Skeletal muscle cell (primary cell): Measurements from ENCODE around the gene ACAT1.
"Not testable (repeated sequence)": the region's sequence is repeated elsewhere in the genome, so short reads cannot be mapped to it uniquely, and the experiment has no call there.

ENCODE experiments used
- DNase-seq: peaks from one replicate; pipeline ENCODE4 v3.0.0-alpha.2; 2010; ENCODE audit warnings: low read depth
- H3K4me3 ChIP-seq: 2 replicates; pipeline ENCODE4 v1.5.1; 2011; ENCODE audit warnings: low read depth, mild to moderate bottlenecking, control low read depth, low read length, moderate library complexity

ACAT1 gene

DNA sequence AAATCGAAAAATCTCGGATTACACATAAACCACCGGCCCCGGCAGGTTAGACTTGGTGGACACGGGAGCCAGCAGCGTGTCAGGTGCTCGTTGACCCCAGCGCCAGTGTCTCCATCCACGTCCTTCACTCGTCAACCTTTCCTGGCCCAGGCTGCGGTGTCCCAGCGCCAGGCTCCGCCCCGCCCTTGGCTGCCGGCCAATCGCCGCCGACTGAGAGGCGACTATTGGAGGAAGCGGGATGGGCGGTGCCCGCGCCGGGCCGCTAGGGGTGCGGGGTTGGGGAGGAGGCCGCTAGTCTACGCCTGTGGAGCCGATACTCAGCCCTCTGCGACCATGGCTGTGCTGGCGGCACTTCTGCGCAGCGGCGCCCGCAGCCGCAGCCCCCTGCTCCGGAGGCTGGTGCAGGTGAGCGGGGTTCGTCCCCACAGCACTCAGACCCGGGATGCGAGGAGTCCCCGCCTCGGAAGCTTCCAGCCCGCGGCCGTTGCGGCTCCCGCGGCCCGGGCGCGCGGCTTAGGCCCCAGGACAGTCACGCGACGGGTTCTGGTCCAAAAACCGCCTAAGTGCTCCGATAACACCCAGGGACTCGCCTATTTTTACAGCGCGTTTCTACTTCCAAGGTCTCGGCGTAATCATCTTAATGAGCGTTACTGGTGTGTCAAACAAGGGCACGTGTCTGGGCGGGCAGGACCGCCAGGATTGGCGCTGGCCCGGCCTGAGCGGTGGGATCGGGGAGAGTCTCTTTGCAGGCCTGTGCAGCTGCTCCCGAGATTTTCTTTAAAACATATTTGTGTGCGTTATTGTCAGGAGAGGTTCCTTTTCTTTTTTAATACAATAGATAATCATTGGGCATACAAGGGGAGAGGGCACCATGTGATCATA, at the start of gene ACAT1:
Gene ACAT1 (plus strand): TSS at position 294 of the 882 bp plus-strand sequence. CDS start 40 bp downstream, at position 334.
- peak; percentile 68 for DNase-seq
- peak within 1 kb of the TSS; percentile 84 for H3K4me3 ChIP-seq

DNA sequence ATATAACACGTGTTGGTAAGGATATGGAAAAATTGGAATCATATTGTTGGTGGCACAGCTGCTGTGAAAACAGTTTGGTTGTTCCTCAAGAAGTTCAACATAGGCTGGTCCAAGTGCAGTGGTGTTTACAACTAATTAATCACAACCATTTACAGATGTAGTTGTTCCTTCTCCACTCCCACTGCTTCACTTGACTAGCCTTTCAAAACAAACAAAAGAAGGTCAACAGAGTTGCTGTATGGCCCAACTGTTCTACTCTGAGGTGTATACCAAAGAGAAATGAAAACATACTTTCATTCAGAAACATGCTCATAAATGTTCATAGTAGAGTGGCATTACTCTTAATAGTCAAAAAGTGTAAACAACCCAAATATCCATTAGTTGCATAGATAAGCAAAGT, 36.6 kb upstream of the ACAT1 start:
- no peak overlapping the region for H3K4me3 ChIP-seq
- no peak for DNase-seq

DNA sequence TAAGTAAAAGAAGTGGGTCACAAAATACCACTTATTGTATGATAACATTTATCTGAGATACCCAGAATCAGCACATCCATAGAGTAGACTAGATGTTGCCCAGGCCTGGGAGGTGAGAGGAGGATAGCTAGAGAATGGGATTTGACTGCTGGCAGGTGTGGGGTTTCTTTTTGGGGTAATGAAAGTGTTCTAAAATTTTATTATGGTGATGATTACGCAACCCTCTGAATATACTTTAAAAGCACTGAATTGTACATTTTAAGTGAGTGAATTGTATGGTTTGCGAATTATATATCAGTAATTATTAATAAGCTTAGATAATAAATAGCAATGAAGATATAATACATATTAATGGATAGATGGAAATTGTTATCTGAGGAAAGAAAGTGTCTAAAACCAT, 35.7 kb upstream of the ACAT1 start:
- DNase-seq: no peak
- no peak overlapping the region for H3K4me3 ChIP-seq

DNA sequence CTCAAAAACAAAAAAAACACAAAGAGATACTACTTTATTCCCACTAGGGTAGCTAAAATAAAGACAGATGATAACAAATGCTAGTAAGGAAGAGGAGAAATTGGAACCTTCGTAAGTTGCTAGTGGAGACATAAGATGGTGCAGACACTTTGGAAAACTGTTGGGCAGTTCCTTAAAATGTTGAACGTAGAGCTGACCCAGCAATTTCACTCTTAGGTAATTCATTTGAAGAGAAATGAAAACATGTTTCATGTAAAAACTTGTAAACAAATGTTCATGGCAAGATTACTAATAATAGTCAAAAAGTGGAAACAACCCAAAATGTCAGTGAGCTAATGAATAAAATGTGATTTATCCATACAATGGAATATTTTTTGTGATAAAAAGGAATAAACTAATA, 29.2 kb upstream of the ACAT1 start:
- H3K4me3 ChIP-seq: no peak overlapping the region
- no peak for DNase-seq

DNA sequence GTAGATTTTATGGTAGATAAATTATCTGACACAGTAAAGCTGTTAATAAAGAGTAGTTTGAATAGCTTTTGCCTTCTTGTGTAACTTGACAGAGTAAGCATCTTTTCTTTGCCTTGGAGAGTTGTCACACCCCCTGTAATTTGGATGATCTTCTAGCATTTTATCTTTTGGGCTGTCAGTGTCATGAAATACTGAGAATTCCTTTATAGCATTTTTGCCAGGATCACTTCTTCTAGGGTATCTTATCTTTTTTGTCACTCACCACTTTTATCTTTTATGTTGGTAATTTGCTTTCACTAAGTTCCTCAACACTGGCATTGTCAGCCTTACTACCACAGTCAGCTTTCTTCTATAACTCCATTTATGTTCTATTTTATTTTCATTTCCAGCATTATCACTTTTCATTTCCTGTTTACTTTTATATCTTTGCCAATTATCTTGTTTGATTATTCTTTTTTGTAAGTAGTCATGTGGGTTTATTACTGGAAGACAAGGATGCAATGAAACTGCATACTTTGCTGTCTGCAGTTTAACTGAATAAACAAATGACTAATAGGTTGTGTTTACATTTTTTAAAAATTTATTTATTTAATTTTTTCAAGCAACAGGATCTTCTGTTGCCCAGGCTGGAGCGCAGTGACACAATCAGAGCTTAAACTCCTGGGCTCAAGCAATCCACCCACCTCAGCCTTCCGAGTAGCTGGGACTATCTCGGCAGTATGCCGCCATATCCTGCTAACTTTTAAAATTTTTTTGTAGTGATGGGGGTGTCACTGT, 28.1 kb upstream of the ACAT1 start:
- H3K4me3 ChIP-seq: no peak overlapping the region
- DNase-seq: no peak

DNA sequence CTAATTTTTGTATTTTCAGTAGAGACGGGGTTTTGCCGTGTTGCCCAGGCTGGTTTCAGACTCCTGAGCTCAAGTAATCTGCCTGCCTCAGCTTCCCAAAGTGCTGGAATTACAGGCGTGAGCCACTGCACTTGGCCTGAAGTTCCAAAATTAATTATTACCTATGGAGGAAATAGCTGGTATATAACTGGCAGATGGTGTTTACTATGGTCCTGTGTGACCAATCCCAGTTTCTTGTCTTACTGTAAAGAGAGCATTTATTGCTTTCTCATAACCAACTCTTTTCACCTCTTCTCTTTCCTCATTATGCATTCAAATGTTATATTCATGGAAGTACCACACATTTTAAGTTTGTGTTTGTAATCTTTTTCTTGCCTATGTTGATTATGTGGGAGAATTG, 24.2 kb upstream of the ACAT1 start:
- H3K4me3 ChIP-seq: no peak overlapping the region
- no peak for DNase-seq

DNA sequence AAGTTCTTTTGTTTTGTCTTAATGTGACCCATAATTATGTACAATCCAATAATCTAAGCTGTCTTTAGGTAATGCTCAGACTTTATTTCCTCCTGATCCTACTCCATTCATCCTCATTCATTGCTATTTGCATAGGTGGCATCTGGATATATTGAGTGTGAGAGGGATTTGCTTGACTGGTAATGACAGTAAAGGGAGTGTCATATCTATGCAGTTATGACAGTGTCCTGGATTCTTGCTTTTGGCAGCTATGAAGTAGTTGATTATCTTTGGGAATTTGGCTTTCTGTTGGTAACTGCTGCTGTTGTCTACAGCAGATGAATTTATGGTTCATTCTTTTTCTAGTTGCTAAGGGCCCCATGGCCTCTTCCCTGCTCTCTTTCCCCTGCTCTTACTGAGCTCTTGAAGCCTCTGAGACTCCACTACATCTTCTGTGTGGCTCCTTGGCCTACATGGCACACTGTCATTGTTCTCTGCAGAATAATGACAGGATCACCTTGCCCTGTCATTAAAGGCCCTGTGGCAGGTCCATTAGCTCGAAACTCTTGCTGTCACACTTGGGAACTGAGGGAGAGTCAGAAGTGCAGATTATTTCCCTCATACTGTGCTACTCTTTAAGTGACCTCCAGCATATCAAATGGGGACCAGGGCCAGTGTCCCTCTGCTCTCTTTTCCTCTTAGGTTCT, 20.1 kb upstream of the ACAT1 start:
- H3K4me3 ChIP-seq: no peak overlapping the region
- DNase-seq: no peak

DNA sequence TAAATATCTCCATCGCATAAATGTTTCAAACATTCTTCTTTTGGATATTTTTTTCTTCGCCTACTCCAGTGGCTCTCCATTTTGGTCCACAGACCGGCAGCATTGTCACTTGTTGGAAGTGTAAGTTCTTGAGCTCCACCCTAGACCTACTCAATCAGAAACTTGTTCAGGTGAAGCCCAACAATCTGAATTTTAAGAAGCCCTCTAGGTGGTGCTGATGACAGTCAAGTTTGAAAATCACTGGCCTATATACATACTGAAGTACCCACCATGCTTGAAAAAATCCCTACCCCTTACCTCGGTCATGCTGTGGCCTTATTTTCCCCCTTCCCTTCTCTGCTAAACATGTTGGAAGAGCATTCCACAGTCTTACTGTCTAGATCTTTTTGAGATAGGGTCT, 10.2 kb upstream of the ACAT1 start:
- no peak overlapping the region for H3K4me3 ChIP-seq
- DNase-seq: no peak

DNA sequence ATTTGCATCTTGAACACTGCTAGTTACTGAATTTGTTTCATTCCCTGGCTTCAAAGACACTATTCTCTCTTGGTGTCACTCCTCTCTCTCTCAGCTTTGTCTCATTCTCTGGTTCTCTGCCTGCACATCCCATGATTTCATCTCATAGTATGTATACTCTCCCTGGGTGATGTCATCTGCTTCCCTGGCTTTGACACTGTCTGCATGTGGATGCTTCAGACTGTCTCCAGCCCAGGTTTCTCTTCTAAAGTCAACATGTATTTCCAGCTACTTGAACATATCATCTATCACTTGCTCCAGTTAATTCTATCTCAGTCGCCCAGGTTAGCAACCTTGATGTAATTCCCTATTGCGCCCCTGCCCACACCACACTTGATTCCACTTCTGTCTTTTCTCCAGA, 9.3 kb upstream of the ACAT1 start:
- H3K4me3 ChIP-seq: no peak overlapping the region
- no peak for DNase-seq

DNA sequence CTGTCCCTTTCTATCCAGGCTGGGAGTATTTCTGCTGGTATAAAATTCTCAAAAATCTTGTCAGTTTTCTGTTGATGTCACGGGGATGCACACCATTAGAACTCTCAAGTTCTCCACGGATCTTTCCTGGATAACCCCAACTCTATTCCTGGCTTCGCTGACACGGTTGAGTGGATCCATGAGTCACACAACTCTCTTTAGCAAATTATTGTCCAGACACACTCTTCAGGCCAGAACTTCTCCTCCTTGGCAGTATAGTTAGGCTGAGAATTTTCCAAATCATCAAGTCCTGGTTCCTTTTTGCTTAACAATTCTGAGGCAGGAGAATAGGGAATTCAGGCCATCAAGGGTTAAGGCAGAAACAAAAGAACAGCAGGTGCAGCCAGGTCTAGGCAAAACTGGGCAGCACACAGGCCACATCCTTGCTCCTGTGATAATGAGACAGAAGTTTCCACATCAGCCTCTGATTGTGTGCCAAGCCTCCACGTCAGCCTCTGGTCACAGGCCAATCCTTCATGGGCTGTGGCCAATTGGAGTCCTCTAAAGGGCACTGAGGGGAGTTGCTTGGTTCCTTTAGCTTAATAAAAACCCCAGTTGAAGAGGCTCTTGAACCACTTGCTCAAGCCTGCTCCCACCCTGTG, 5.7 kb upstream of the ACAT1 start:
- peak; percentile 46 for DNase-seq

DNA sequence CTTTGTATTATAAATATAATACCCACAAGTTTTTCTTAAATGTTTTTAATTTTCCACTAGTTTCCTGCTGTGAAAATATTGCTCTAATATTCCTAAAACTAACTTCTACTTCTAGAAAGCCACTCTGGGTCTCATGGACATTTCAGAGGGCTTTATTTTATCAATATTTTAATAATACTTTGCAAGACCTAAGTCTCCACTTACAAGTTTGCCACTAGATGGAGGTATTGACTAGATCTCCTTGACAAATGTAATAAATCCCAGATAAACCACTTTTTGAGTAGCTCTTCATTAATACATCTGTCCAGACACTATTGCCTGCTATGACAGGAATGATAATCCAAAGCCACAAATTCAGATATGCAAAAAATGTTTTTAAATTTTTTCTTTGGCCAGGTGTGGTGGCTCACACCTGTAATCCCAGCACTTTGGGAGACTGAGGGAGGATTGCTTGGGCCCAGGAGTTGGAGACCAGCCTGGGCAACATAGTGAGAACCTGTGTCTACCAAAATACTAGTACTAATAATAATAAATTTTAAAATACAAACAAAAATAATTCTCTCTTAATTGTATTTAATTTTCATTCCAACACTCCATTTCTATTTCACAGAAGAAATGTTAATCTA, 3.5 kb upstream of the ACAT1 start:
- DNase-seq: peak; percentile 36
- no peak overlapping the region for H3K4me3 ChIP-seq

More for the DNA sequence above, 5.7 kb upstream of the ACAT1 start:
- no peak overlapping the region for H3K4me3 ChIP-seq

DNA sequence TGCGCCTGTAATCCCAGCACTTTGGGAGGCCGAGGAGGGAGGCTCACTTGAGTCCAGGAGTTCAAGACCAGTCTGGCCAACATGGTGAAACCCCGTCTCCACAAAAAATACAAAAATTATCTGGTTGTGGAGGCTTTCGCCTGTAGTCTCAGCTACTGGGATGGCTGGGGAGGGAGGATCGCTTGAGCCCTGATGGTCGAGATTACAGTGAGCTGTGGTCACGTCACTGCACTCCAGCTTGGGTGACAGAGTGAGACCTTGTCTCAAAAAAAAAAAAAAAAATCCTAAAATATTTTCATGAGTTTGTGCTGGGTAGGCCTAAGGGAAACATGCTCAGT, 462 bp upstream of the ACAT1 start:
- H3K4me3 ChIP-seq: peak overlapping the region; percentile 84
- DNase-seq: not testable (repeated sequence)

DNA sequence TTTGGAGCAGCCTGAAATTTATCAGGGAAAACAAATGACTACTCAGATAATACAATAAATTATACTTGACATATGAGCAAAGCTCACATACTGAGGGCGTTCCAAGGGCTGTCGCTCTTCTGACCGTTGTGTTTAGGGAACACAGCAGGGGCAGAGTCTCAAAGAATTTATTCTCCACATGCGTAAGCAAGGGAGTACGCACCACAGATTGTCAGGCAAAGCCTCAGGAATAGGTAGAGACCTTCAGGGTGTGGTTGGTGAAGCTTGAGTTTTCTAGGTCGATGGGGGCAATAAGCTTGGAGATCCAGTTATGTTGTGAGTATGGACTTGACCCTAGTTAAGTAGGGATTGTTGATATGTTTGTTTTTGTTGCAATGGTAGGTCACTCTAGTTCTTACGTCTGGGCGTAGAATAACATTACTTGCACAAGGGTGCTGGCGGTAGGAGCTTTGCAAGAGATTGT, 830 bp downstream of the ACAT1 start:
- DNase-seq: no peak
- peak overlapping the region; percentile 84 for H3K4me3 ChIP-seq

DNA sequence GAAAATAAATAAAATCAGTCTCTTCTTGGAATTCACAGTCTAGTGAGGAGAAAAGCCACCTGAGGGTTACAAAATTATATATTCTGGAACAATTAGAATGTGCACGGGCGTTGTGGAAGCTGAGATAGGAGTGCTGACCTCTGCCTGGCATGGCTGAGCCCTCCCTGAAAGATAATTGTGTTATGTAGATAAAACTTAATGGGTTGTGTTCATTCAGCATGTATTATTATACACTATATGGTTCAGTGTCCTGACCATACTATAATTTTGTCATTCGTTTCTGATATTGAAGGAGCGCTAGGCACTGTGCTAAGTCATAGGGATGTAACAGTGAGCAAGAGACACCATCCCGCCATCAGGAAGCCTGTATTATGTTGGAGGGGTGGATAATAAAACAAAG, 3.7 kb downstream of the ACAT1 start:
- DNase-seq: no peak
- no peak overlapping the region for H3K4me3 ChIP-seq

DNA sequence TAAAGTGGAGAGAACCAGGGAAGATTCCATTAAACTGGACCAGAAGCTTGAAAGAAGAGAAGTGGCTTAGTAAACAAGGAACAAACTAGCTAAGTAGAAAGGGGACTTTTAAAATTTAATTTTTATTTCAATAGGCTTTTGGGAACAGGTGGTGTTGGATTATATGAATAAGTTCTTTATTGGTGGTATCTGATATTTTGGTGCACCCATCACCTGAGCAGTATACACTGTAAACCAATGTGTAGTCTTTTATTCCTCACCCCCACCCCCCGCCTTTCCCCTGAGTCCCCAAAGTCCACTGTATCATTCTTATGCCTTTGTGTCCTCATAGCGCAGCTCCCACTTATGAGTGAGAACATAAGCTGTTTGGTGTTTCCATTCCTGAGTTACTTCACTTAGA, 7.4 kb downstream of the ACAT1 start:
- no peak for DNase-seq
- H3K4me3 ChIP-seq: no peak overlapping the region

DNA sequence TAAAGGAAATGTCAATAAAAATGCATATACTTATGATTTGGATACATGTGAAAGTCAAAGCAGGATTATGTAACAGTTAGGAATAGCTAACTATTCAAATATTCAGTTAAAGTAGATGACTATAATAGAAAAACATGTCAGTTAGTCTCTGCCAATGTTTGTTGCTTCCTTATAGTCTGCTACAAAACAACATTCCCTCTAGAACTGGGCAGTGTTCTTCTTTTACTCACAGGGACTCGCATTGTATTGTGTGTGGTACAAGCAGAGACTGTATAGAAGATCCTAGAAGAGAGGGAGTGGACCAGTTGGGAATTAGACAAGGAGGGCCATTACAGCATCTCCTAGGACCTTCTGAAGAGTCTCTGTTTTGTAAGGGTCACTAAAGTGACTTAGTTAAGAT, 10.6 kb downstream of the ACAT1 start:
- no peak overlapping the region for H3K4me3 ChIP-seq
- no peak for DNase-seq

DNA sequence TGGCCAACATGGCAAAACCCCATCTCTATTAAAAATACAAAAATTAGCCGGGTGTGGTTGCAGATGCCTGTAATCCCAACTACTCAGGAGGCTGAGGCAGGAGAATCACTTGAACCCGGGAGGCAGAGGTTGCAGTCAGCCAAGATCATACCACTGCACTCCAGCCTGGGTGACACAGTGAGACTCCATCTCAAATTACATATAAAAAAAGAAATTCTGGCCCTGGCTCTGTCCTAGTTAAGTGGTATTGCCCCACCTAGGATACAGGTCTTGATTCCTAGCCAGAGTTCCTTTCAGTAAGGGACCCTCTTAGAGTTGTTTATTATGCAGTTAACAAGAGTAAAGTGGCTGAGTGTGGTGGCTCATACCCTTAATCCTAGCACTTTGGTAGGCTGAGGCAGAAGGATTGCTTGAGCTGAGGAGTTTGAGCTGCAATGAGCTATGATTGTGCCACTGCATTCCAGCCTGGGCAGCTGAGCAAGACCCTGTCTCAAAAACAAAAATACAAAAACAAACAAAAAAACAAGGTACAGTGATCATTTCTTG, 11.7 kb downstream of the ACAT1 start:
- not testable (repeated sequence) for H3K4me3 ChIP-seq, DNase-seq

DNA sequence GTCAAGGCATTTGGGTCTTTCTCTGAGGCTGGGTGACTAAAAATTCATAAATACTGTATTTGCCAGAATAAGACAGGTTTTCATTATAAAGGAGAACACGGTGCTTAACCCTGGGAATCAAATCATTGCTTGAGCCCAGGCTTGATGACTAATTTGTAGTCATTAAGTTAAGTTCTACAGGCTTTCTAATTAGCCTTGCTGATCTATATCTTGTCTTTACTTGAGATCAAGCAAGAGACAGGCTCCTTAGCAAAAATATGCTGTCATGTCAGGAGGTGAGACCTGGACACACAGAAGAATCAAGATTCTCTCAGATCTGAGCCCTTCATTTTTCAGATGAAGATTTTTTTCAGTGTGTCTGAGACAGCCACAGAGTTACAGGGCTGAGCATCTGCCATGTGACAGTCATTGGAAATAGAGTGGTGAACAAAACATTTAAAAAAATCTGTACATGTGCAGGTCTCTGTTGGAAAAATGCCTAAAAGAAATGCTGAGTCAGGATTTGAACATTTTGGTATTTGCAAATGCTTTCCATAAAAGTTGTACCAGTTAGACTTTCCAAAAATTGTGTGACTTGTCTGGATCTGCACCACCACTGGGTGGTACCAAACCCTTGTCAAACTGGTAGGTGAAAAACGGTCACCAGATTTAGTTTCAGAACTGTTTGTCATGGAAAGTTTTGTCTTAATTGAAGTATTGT, 14.6 kb downstream of the ACAT1 start:
- H3K4me3 ChIP-seq: no peak overlapping the region
- no peak for DNase-seq
